Measurements from ENCODE around the gene ERI2. TPM values are rescaled to one million over a fixed set of nuclear protein-coding genes. Genes with fewer than 3 reads are reported as not detected.
"Not testable (repeated sequence)": the region's sequence is repeated elsewhere in the genome, so short reads cannot be mapped to it uniquely, and the experiment has no call there.

Gene ERI2
- polyA plus RNA-seq, 1 donor from 2014 or later: 1.5 TPM

- Mint-ChIP-seq H3K4me1 (peaks cover 12 to 18% (median 14%) of the 10 kb centered on the region in 3 donors), H3K27me3 (no peaks in the 10 kb centered on the region), H3K9me3 (peaks cover 0 to 13% (median 2%) of the 10 kb centered on the region in 3 donors), H3K36me3 (peaks cover 4% of the 10 kb centered on the region), H3K27ac (peak within 1 kb of the TSS; percentile 57 to 97 (median 95)), H3K4me3 (peak within 1 kb of the TSS; percentile 89 to 99 (median 96))
Measured at GRCh38 chr16:20763461-20764232, 42.6 kb downstream of the ERI2 start, which contains the start of gene ACSM3. TSS of gene ACSM3 (plus strand) at chr16:20764014. CDS start at chr16:20770035, 6,021 bp downstream.

DNA sequence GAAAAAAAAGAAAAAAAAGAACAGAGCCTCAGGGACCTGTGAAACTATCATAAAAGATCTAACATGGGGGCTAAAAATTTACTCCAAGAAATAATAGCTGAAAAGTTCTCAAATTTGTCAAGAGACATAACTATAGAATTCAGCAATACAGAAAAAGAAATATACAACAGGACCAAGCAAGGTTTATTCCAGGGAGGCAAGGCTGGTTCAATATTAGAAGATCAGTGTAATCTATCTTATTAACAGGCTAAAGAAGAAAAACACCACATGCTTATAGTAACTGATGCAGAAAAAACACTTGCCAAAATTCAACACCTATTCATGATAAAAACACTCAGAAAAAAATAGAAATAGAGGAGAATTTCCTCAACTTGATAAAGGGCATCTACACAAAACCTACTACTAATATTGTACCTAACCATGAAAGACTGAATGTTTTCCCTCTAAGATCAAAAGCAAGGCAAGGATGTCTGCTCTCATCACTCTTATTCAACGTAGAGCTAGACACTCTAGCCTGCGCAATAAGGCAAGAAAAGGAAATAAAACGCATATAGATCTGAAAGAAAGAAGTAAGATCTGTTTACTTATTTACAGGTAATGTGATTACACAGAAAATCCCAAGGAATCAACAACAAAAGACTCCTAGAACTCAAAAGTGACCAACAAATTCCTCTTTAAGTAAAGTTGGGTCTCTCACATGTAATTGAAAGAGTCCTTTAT lies 43.7 kb downstream of the ERI2 start:
- Mint-ChIP-seq H3K4me3 (peak overlapping the region in 2 of 4 donors; percentile 89 to 95), H3K27me3 (no peaks in the 10 kb centered on the region), H3K36me3 (peaks cover 4% of the 10 kb centered on the region), H3K4me1 (peaks cover 12 to 18% (median 14%) of the 10 kb centered on the region in 3 donors), H3K9me3 (peaks cover 0 to 13% (median 2%) of the 10 kb centered on the region in 3 donors), H3K27ac (peak overlapping the region in 2 of 3 donors; percentile 57 to 95)

DNA sequence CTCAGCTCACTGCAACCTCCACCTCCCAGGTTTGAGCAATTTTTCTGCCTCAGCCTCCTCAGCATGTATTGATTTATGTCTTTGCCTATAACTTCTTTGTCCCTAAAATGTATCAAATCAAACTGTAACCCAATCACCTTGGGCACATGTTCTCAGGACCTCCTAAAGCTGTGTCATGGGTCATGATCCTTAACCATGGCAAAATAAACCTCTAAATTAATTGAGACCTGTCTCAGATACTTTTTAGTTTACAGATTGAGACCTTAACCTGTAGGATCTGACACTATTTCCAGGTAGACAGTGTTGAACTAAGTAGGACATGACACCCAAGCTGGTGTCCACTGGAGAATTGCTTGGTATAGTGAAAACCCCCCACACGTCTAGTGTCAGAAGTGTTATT lies 45.1 kb downstream of the ERI2 start:
- Mint-ChIP-seq H3K9me3 (peaks cover 0 to 13% (median 2%) of the 10 kb centered on the region in 3 donors), H3K27me3 (no peaks in the 10 kb centered on the region), H3K27ac (no peak overlapping the region), H3K36me3 (peaks cover 4% of the 10 kb centered on the region), H3K4me1 (peaks cover 12 to 18% (median 14%) of the 10 kb centered on the region in 3 donors), H3K4me3 (no peak overlapping the region)

DNA sequence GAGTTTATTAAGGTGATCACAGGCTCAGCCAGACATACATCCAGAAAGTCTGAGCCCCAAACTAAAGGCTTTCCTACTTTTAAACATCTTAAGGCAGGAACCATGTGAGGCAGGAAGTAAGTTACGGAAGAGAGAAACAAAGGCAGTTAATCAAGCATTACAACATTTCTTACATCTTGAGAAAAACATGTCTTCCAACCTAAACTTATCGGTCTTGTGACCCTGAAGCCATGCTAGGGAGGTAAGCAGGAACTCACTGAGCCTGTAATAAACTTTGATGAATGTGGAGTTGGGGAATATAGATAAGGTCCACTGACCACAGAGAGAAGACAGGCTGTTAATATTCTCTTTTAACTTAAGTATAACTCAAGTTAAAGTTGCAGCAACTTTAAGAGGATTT lies 45.9 kb downstream of the ERI2 start:
- Mint-ChIP-seq H3K27me3 (no peaks in the 10 kb centered on the region), H3K27ac (no peak overlapping the region), H3K9me3 (peaks cover 0 to 13% (median 2%) of the 10 kb centered on the region in 3 donors), H3K36me3 (peaks cover 4% of the 10 kb centered on the region), H3K4me3 (no peak overlapping the region), H3K4me1 (peaks cover 12 to 14% (median 14%) of the 10 kb centered on the region in 3 donors)

GRCh38 chr16:20755799-20756198 lies 50.5 kb downstream of the ERI2 start:
- not testable (repeated sequence) for H3K4me3 Mint-ChIP-seq, H3K9me3 Mint-ChIP-seq, H3K27ac Mint-ChIP-seq, H3K27me3 Mint-ChIP-seq, H3K4me1 Mint-ChIP-seq, H3K36me3 Mint-ChIP-seq

DNA sequence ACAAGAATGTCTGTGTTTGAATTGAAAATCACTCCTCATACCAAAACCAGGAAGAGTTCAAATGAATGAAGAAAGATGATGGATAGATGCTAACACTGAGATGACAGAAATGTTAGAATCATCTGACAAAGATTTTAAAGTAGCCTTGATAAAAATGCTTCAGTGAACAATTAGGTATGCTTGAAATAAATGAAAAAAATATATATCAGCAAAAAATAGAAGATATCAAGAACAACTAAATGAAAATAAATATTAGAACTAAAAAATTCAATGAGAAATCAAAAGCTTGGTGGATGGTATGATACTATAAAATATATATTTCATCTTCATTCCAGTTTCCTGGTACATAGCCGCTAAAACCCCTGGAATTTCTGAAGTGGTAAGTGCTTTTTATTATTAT lies 51.0 kb downstream of the ERI2 start:
- H3K9me3 Mint-ChIP-seq: peaks cover 0 to 6% (median 2%) of the 10 kb centered on the region in 3 donors
- H3K4me1 Mint-ChIP-seq: no peaks in the 10 kb centered on the region
- H3K27ac Mint-ChIP-seq: no peak overlapping the region
- H3K27me3 Mint-ChIP-seq: peaks cover 5% of the 10 kb centered on the region
- no peak overlapping the region for H3K4me3 Mint-ChIP-seq
- H3K36me3 Mint-ChIP-seq: peaks cover 4% of the 10 kb centered on the region

DNA sequence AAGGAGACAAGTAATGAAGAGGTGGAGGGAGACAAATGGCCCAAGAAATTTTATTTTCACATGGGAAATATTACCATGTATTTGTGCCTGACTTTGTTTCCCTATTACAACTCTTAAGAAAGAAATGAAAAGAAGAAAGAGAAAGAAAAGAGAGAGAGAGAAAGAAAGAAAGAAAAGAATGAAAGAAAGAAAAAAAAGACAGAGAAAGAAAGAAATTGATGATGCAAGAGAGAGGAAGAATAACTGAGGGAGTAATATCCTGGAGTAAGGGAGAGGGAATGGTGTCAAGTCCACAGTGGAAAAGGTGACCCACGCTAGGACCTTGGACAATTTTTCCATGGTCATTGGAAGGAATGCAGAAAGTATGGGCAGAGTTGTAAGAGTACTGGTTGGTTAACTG lies 52.5 kb downstream of the ERI2 start:
- H3K4me1 Mint-ChIP-seq: no peaks in the 10 kb centered on the region
- peak overlapping the region in 1 of 4 donors; percentile 75 for H3K4me3 Mint-ChIP-seq
- H3K9me3 Mint-ChIP-seq: peaks cover 0 to 2% (median 0%) of the 10 kb centered on the region in 3 donors
- peaks cover 5% of the 10 kb centered on the region for H3K27me3 Mint-ChIP-seq
- no peak overlapping the region for H3K27ac Mint-ChIP-seq
- peaks cover 4% of the 10 kb centered on the region for H3K36me3 Mint-ChIP-seq

DNA sequence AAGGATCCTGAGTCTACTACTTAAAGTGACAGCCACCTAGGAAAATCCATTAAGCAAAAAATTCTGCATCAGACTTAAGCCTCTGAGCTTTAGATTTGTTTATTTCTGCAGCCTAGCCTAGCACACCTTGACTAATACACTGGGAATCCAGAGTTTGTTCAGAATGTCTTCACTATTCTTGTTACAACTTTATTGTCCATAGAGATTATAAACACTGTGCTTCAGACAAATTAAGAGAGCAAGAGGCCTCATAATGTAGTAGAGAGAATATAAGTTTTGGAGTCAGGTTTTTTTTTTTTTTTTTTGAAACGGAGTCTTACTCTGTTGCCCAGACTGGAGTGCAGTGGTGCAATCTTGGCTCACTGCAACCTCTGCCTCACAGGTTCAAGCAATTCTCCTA lies 55.7 kb downstream of the ERI2 start:
- no peak overlapping the region for H3K27ac Mint-ChIP-seq
- no peaks in the 10 kb centered on the region for H3K4me1 Mint-ChIP-seq
- H3K36me3 Mint-ChIP-seq: peaks cover 10% of the 10 kb centered on the region
- H3K4me3 Mint-ChIP-seq: no peak overlapping the region
- peaks cover 2 to 14% (median 10%) of the 10 kb centered on the region in 3 donors for H3K9me3 Mint-ChIP-seq
- peaks cover 5% of the 10 kb centered on the region for H3K27me3 Mint-ChIP-seq

GRCh38 chr16:20749474-20749873 lies 56.8 kb downstream of the ERI2 start:
- H3K27me3 Mint-ChIP-seq: peaks cover 5% of the 10 kb centered on the region
- no peak overlapping the region for H3K27ac Mint-ChIP-seq
- peaks cover 10% of the 10 kb centered on the region for H3K36me3 Mint-ChIP-seq
- H3K4me3 Mint-ChIP-seq: no peak overlapping the region
- H3K9me3 Mint-ChIP-seq: peaks cover 2 to 14% (median 10%) of the 10 kb centered on the region in 3 donors
- H3K4me1 Mint-ChIP-seq: no peaks in the 10 kb centered on the region

GRCh38 chr16:20747030-20747816 lies 59.0 kb downstream of the ERI2 start:
- no peak overlapping the region for H3K27ac Mint-ChIP-seq
- H3K4me3 Mint-ChIP-seq: peak overlapping the region in 1 of 4 donors; percentile 41
- H3K4me1 Mint-ChIP-seq: no peaks in the 10 kb centered on the region
- peaks cover 2 to 14% (median 10%) of the 10 kb centered on the region in 3 donors for H3K9me3 Mint-ChIP-seq
- no peaks in the 10 kb centered on the region for H3K27me3 Mint-ChIP-seq
- peaks cover 5% of the 10 kb centered on the region for H3K36me3 Mint-ChIP-seq

DNA sequence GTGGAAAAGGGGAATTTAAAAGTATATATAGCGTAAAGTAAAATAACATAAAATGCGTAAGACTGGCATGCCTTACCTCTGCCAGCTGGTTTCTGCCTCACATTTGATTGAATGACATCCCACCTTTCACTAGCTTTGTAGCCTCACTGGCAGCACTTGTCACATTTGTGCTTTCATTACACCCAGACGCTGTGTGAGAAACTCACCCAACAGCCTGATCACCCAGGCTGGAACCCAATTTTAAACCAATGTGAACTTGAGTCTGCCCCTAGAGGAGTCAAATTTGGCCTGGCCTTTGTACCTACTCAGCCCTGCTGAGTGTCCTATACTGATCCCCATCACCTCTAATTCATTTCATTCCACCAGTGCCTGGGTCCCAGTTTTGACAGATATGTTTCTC lies 59.8 kb downstream of the ERI2 start:
- H3K36me3 Mint-ChIP-seq: peaks cover 5% of the 10 kb centered on the region
- H3K4me1 Mint-ChIP-seq: peaks cover 0 to 5% (median 0%) of the 10 kb centered on the region in 3 donors
- H3K9me3 Mint-ChIP-seq: peaks cover 2 to 14% (median 10%) of the 10 kb centered on the region in 3 donors
- H3K27me3 Mint-ChIP-seq: no peaks in the 10 kb centered on the region
- H3K4me3 Mint-ChIP-seq: peak overlapping the region in 1 of 4 donors; percentile 41
- H3K27ac Mint-ChIP-seq: no peak overlapping the region

Other genes starting within 250 kb of the ERI2 start
- gene ACSM2B, start 230.1 kb downstream of the ERI2 start, polyA plus RNA-seq: not detected
- not detected for gene ACSM1, start 108.8 kb downstream of the ERI2 start, polyA plus RNA-seq
- 64.3 TPM for gene THUMPD1, start 64.7 kb downstream of the ERI2 start, polyA plus RNA-seq
- 1.6 TPM for gene ACSM3, start 42.5 kb downstream of the ERI2 start, polyA plus RNA-seq
- not detected for gene REXO5, start 55 bp upstream of the ERI2 start, polyA plus RNA-seq
- gene DCUN1D3, start 93.9 kb upstream of the ERI2 start, polyA plus RNA-seq: 0.97 TPM
- gene LYRM1, start 94.3 kb upstream of the ERI2 start, polyA plus RNA-seq: 33.5 TPM

Data from IgD-negative memory B cell (primary cell).